Endothelial cell of umbilical vein (primary cell): Measurements from ENCODE around the gene MEOX2. TPM values are rescaled to one million over a fixed set of nuclear protein-coding genes. Genes with fewer than 3 reads are reported as not detected.
A peak's percentile ranks its signal among the peaks of the same experiment; 100 is the strongest.

Experiments
- BruUV-seq: library from RNA; stranded (reverse); fragments of 400-500 nt; replicated peaks from 2 replicates; lab custom pipeline; 2021; lab: Mats Ljungman, UMichigan
- CTCF ChIA-PET: fragments of 300-600, 350-600 bp; sonication (Branson Sonifier 250); formaldehyde crosslinking; loops from one replicate; lab custom pipeline; 2021; ENCODE audit warnings: antibody characterized with exemption, inconsistent platforms; lab: Charles Lee
- POLR2A ChIA-PET: fragments of 300-600, 350-600 bp; sonication (Branson Sonifier 250); formaldehyde crosslinking; loops from one replicate; lab custom pipeline; 2021; ENCODE audit warnings: antibody characterized with exemption, inconsistent platforms; lab: Charles Lee
- DNase-seq: peaks from one replicate; pipeline ENCODE4 v3.0.0-alpha.2; 2011; ENCODE audit warnings: low read depth, low spot score
- FAIRE-seq: peaks from 2 replicates; lab custom pipeline; 2011; peaks lifted over from hg19 to GRCh38; lab: Jason Lieb, UNC
- H2AFZ ChIP-seq: 2 replicates; pipeline ENCODE4 v1.6.0; 2012; ENCODE audit warnings: low read depth, low read length, control low read depth, inconsistent platforms
- H3K27ac ChIP-seq: 2 replicates; pipeline ENCODE4 v1.5.1; 2011; ENCODE audit warnings: low read depth, mild to moderate bottlenecking, control low read depth, low read length, moderate library complexity; ENCODE audit not compliant: insufficient read depth
- H3K27me3 ChIP-seq, 2 experiments: 2 replicates each; pipeline versions ENCODE4 v1.6.0 to v1.6.1; 2011; ENCODE audit warnings: low read length in 2 of 2, mixed read lengths in 1 of 2; ENCODE audit not compliant: control insufficient read depth in 2 of 2, insufficient read depth in 2 of 2
- H3K36me3 ChIP-seq, 2 experiments: 2 replicates in 1 of 2; 3 replicates in 1 of 2; pipeline ENCODE4 v1.5.1; 2011; ENCODE audit warnings: low read length in 2 of 2, mild to moderate bottlenecking in 1 of 2, moderate library complexity in 1 of 2; ENCODE audit not compliant: control insufficient read depth in 2 of 2, insufficient read depth in 2 of 2; ENCODE audit errors: extremely low read depth in 1 of 2
- H3K4me1 ChIP-seq: 3 replicates; pipeline ENCODE4 v1.5.1; 2011; ENCODE audit warnings: mild to moderate bottlenecking, low read length; ENCODE audit not compliant: control insufficient read depth, insufficient read depth; ENCODE audit errors: extremely low read depth
- H3K4me2 ChIP-seq: 2 replicates; pipeline ENCODE4 v1.6.1; 2011; ENCODE audit warnings: low read length, control low read depth, mixed read lengths; ENCODE audit not compliant: insufficient read depth
- H3K4me3 ChIP-seq, 3 experiments: fragments of 200-600 bp in 1 of 3; sonication (generic), shearing (Covaris generic) in 1 of 3; replicated peaks in 1 of 3; 2 replicates each; pipeline ENCODE4 v1.5.1; 2011 to 2016; ENCODE audit warnings: control low read depth in 3 of 3, low read length in 3 of 3, mild to moderate bottlenecking in 2 of 3, inconsistent platforms in 1 of 3, low read depth in 1 of 3, moderate library complexity in 1 of 3; ENCODE audit not compliant: insufficient read depth in 1 of 3
- H3K79me2 ChIP-seq: 2 replicates; pipeline ENCODE4 v1.6.0; 2012; ENCODE audit warnings: low read length, inconsistent platforms; ENCODE audit not compliant: control insufficient read depth, insufficient read depth
- H3K9ac ChIP-seq: replicated peaks from 2 replicates; pipeline ENCODE3; 2011; ENCODE audit warnings: low read length, control low read depth; ENCODE audit not compliant: insufficient read depth; ENCODE audit errors: extremely low read depth
- H3K9me1 ChIP-seq: replicated peaks from 3 replicates; pipeline ENCODE4 v1.6.0; 2011; ENCODE audit warnings: mild to moderate bottlenecking, low read length; ENCODE audit not compliant: control insufficient read depth, insufficient read depth; ENCODE audit errors: extremely low read depth
- H3K9me3 ChIP-seq: replicated peaks from 2 replicates; pipeline ENCODE4 v1.5.1; 2012; ENCODE audit warnings: low read length, inconsistent platforms; ENCODE audit not compliant: control insufficient read depth, insufficient read depth
- H4K20me1 ChIP-seq: replicated peaks from 2 replicates; pipeline ENCODE3; 2011; ENCODE audit warnings: mild to moderate bottlenecking, low read length; ENCODE audit not compliant: control insufficient read depth, insufficient read depth; ENCODE audit errors: extremely low read depth
- FOS ChIP-seq: IDR thresholded peaks from 2 replicates; pipeline ENCODE4 v1.6.1; 2011; ENCODE audit warnings: mild to moderate bottlenecking, low read length, moderate library complexity, borderline replicate concordance; ENCODE audit not compliant: insufficient read depth
- GATA2 ChIP-seq: IDR thresholded peaks from 2 replicates; pipeline ENCODE4 v1.7.0; 2011; ENCODE audit warnings: low read depth, mild to moderate bottlenecking, moderate library complexity, mixed read lengths, low read length; ENCODE audit not compliant: insufficient read length, insufficient read depth
- JUN ChIP-seq: IDR thresholded peaks from 2 replicates; pipeline ENCODE4 v1.6.1; 2011; ENCODE audit warnings: borderline replicate concordance, low read depth; ENCODE audit not compliant: insufficient read length, insufficient read depth
- POLR2AphosphoS5 ChIP-seq: IDR thresholded peaks from 2 replicates; pipeline ENCODE4 v1.6.1; 2012; ENCODE audit warnings: low read depth, mild to moderate bottlenecking, control low read depth, low read length, moderate library complexity; ENCODE audit not compliant: insufficient read depth
- dilution Hi-C: fragments of 300-500 bp; cut with MboI; formaldehyde crosslinking; loops from one replicate; pipeline ENCODE4 v1.15.0; 2019; ENCODE audit warnings: low sequenced_read_pairs; ENCODE audit not compliant: extremely low pct_ligation_motif_present
- intact Hi-C: fragments of 100-400 bp; cut with micrococcal nuclease; formaldehyde crosslinking; loops from one replicate; pipeline ENCODE4 v1.10.0; 2022
- polyA plus RNA-seq, 4 experiments: library from polyadenylated mRNA; depleted of rRNA in 3 of 4; stranded (reverse) in 3 of 4; unstranded in 1 of 4; fragments of >200 nt; gene quantifications; 2 replicates each; pipeline versions ENCODE4 v1.2.1 to v1.2.3, GENCODE V29; 2011 to 2012; ENCODE audit warnings: missing spikeins in 1 of 4
- total RNA-seq: library from RNA; stranded (reverse); gene quantifications from 2 replicates; pipeline ENCODE4 v1.2.3, GENCODE V29; 2021

MEOX2 gene
- total and polyA plus RNA-seq, 2 donors (not counting 3 experiments of a cell fraction or from before 2014, with no cell fraction given): 11.6 to 45.1 TPM

- H3K9me3 ChIP-seq: no peaks in the 10 kb centered on the region
- CTCF ChIA-PET: no interaction called here
- no peaks in the 10 kb centered on the region for H4K20me1 ChIP-seq
- no peak overlapping the region for H3K9ac ChIP-seq
- H3K4me3 ChIP-seq: no peak overlapping the region
- intact Hi-C loops (no loop called here), dilution Hi-C loops (no loop called here)
- no peaks in the 10 kb centered on the region for H3K9me1 ChIP-seq
- H3K27me3 ChIP-seq: no peaks in the 10 kb centered on the region
- no peak overlapping the region for H2AFZ ChIP-seq
- POLR2A ChIA-PET: no interaction called here
- FAIRE-seq (peak; percentile 79), DNase-seq (peak; percentile 34)
- peaks cover 16% of the 10 kb centered on the region for H3K4me1 ChIP-seq
- TF ChIP-seq POLR2AphosphoS5: peak; percentile 83
- TF ChIP-seq GATA2: peak; percentile 17
- no peak for TF ChIP-seq FOS
- peak overlapping the region; percentile 0 for H3K4me2 ChIP-seq
- peaks cover 2% of the 10 kb centered on the region for H3K79me2 ChIP-seq
- H3K27ac ChIP-seq: no peak overlapping the region
- no TSS peak for BruUV-seq
- peaks cover 0 to 2% of the 10 kb centered on the region in 2 experiments for H3K36me3 ChIP-seq
Measured at GRCh38 chr7:15625466-15625865, 61.0 kb downstream of the MEOX2 start.

- H3K4me2 ChIP-seq: no peak overlapping the region
- intact Hi-C loops (no loop called here), dilution Hi-C loops (no loop called here)
- no peaks in the 10 kb centered on the region for H4K20me1 ChIP-seq
- BruUV-seq: no TSS peak
- ChIA-PET CTCF (interaction anchor here (1.2 to 1.6 kb wide), 3 partner anchors 9 to 99 kb away, joined by 3 to 9 read pairs (median 4); no protein-coding TSS in a partner anchor), POLR2A (no interaction called here)
- no peaks in the 10 kb centered on the region for H3K9me1 ChIP-seq
- no peaks in the 10 kb centered on the region for H3K79me2 ChIP-seq
- H3K4me3 ChIP-seq: no peak overlapping the region
- no peaks in the 10 kb centered on the region for H3K9me3 ChIP-seq
- no peak for TF ChIP-seq POLR2AphosphoS5
- TF ChIP-seq JUN: peak; percentile 40
- H3K9ac ChIP-seq: no peak overlapping the region
- FAIRE-seq: no peak
- peaks cover 17% of the 10 kb centered on the region for H3K4me1 ChIP-seq
- peaks cover 0 to 2% of the 10 kb centered on the region in 2 experiments for H3K36me3 ChIP-seq
- H3K27me3 ChIP-seq: no peaks in the 10 kb centered on the region
- H2AFZ ChIP-seq: no peak overlapping the region
- H3K27ac ChIP-seq: no peak overlapping the region
- DNase-seq: no peak
Measured at GRCh38 chr7:15621468-15621867, 65.0 kb downstream of the MEOX2 start.
